GM19324 (cell line): Measurements from ENCODE around the gene FAT2.
"Not testable (repeated sequence)": the region's sequence is repeated elsewhere in the genome, so short reads cannot be mapped to it uniquely, and the experiment has no call there.

Experiments used
- ATAC-seq: cut with Tn5 transposase; IDR thresholded peaks from one replicate; pipeline ENCODE4 v1.9.1; 2021; ENCODE audit warnings: mild to moderate bottlenecking, moderate library complexity; ENCODE audit not compliant: unreplicated experiment, low FRiP score

The FAT2 gene

DNA sequence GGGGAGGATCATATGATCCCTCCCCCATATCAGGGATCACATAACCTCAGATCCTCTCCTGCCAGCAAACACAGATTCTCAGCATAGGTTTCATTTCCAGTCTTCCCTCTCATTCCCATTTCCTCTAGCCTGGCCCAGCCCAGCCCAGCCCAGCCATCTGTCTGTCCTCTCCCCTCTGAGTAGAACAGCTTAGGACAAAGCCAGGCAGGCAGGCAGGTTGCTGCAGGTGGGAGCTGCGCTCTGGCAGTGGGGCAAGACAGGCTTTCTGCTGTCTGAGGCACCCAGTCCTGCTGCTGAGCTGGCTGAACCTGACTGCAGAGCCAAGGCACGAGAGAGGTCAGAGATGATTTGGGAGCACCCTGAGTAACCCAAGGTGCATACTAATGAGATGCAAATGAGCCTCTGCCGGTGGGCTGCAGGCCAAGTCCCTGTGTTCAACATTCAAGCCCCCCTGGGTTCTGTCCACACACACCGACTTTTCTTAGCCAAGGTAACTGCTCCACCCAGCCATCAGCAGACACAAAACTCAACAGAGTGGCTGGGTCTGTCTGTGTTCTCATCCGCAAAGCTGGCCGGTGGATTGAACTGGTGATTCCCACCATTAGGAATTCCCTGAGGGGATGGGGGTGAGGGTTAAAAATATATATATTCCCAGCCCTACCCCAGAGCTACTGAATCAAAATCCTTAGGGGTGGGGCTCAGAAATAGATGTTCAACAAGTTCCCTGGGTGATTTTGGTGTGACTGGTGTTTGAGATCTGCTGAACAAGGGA lies 9.1 kb downstream of the FAT2 start:
- ATAC-seq, result no peak

- no peak for ATAC-seq
Observed at GRCh38 chr5:151581347-151581746, 9.8 kb downstream of the FAT2 start.

DNA sequence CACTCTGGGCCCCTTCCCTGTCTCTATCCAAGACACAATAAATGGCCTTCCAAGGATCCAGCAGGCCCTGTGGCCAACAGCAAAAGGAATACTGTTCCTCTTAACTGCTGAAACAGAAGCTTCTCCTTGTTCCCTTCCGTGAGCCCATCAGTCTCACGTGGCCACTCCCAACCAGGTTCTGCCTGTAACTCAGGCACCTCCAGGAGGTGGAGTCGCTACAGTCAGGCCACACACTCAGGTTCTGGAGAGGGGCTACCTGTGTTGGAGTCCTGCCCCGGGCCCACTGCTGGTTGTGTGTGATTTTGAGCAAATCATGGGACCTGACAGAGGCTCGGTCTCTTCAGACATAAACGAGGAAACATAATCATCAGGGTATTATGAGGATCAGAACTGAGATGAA lies 10.3 kb downstream of the FAT2 start:
- no peak for ATAC-seq

GRCh38 chr5:151580239-151580638 lies 10.9 kb downstream of the FAT2 start:
- ATAC-seq, result no peak

- not testable (repeated sequence) for ATAC-seq
Observed at GRCh38 chr5:151579146-151579545, 12.0 kb downstream of the FAT2 start.

- no peak for ATAC-seq
Observed at GRCh38 chr5:151578326-151579025, 12.7 kb downstream of the FAT2 start.

DNA sequence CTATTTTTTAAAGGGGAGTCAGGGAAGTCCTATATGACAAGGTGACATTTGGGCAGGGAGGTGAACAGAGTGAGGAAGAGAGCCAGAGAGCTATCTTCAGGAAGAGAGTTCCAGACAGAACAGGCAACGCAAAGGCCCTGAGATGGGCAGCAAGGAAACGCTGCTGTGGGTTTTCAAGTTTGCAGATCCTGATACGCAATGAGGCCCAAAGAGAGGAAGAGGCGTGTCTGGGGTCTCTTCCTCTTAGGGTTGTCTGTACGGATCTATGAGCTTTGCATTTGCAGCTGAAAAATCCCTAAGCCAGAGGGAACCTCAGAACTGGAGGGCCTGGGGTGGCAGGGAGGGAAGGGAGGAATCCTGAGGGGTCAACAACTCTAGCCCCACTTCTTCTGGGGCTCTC lies 13.6 kb downstream of the FAT2 start:
- ATAC-seq, result no peak

GRCh38 chr5:151574444-151574996 lies 16.6 kb downstream of the FAT2 start:
- ATAC-seq, result no peak

DNA sequence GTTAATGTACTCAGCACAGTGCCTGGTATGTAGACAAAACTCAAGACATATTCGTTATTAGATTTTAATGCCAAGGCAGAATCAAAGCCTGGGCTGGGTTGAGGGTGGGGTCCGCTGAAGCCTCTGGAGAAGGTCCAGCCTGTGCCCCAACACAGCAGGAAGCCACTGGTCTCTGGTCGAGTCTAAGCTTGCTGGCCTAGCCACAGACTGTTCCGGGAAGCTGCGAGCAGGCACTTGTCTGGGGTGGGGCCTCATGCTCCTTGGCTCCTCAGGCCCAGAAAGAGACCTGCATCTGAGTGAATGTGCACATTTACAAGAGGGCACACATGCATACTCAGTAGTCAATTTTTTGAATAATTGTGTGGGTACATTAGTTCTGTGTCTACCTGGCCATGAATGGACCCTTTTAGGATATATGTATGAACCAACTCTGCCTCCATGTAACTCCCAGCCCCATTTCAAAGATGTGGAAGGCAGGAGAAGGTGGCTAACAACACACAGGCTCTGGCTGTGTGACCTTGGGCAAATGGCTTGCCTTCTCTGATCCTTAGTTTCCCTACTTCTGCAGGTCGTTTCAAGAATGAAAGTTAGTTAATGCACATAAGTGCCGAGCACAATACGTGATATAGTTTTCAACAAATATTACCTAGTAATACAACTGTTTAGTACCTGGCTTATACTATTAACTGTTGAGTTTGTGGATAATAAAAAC lies 18.3 kb downstream of the FAT2 start:
- no peak for ATAC-seq

- no peak for ATAC-seq
Observed at GRCh38 chr5:151571270-151572173, 19.6 kb downstream of the FAT2 start.

GRCh38 chr5:151570512-151571269 lies 20.4 kb downstream of the FAT2 start:
- ATAC-seq, result no peak

DNA sequence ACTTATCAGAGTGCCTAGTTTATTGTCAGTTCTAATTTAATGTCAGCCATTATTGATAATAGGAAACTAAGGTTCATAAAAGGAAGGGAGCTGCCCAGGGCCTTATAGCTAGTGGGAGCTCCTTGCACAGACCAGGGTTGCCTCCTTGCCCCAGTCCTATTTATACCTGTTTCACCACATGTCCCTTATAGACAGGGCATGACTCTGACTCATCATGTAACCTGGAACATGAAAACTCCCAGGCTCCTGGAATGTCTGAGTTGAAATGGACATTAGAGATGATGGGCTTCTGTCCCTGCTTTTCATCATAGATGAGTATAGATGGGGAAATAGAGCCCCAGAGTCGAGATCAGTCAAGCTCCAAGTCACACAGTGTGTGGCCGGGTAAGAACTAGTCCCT lies 21.1 kb downstream of the FAT2 start:
- no peak for ATAC-seq

- no peak for ATAC-seq
Observed at GRCh38 chr5:151569132-151570046, 21.7 kb downstream of the FAT2 start.

DNA sequence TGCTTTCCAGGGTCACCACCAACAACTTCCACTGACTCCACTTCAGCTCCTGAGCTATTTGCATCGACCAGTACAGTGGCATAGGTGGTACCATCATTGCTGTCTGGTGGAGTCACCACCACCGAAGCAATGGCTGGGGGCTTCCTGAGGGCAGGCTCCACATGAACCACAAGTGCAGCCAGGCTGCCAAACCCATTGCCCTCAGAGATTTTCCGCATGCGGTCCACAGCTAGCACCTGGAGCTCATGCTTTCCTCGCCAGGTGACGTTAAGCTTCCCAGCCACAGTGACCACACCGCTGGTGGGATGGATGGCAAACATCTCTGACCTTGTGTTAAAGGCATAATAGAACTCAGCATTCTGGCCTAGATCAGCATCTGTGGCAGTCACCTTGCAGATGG lies 23.1 kb downstream of the FAT2 start:
- no peak for ATAC-seq

- ATAC-seq, result no peak
Observed at GRCh38 chr5:151565971-151566370, 25.2 kb downstream of the FAT2 start.

GRCh38 chr5:151562019-151562707 lies 29.0 kb downstream of the FAT2 start:
- ATAC-seq, result no peak

GRCh38 chr5:151557951-151558350 lies 33.2 kb downstream of the FAT2 start:
- no peak for ATAC-seq

GRCh38 chr5:151557466-151557865 lies 33.7 kb downstream of the FAT2 start:
- ATAC-seq, result no peak
